HG03280 (cell line): ENCODE data around the gene ZNF516.

ENCODE experiments used
- ATAC-seq: cut with Tn5 transposase; IDR thresholded peaks from one replicate; pipeline ENCODE4 v1.9.1; 2021; ENCODE audit warnings: mild to moderate bottlenecking, moderate library complexity; ENCODE audit not compliant: unreplicated experiment

Gene ZNF516

DNA sequence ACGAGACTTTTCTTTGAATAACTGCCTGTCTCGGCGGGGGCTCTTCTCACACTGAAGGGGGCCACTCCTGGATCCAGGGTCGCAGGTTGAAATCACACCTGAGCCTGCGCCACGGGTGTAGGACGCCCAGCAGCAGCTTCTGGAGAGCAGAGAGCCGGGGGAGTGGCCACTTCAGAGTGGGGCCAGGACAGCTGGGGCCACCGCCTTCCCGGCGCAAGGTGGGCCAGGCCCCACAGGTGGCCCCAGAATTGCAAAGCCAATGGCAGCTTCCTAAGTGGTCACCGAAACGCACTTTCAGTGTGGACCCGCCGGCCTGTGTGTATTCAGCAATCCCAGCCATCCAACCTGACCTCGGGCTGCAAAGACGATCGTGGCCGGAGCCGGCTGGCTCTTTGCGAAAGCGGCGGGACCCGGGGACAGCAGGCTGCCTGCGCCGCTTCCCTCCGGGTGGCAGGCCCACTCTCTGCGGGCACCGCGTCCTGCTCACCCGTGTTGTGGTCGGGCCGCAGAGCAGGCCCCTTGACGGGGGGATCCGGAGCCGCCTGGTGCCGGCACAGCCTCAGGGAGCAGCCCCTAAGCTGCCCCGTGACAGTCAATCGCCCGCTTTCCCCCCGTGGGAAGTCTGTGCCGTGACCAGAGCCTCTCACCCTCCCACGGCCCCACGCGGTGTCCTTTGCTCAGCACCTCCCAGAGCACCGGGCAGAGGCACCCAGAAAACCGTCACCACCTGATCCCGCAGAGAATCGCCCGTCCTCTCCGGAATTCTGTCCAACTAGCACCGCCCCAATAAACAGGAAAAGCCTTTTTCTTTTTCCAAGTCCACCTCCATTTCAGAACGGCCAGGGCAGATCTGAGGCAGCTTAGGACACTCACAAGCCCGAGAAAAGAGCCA, 144.7 kb downstream of the ZNF516 start:
- no peak for ATAC-seq

DNA sequence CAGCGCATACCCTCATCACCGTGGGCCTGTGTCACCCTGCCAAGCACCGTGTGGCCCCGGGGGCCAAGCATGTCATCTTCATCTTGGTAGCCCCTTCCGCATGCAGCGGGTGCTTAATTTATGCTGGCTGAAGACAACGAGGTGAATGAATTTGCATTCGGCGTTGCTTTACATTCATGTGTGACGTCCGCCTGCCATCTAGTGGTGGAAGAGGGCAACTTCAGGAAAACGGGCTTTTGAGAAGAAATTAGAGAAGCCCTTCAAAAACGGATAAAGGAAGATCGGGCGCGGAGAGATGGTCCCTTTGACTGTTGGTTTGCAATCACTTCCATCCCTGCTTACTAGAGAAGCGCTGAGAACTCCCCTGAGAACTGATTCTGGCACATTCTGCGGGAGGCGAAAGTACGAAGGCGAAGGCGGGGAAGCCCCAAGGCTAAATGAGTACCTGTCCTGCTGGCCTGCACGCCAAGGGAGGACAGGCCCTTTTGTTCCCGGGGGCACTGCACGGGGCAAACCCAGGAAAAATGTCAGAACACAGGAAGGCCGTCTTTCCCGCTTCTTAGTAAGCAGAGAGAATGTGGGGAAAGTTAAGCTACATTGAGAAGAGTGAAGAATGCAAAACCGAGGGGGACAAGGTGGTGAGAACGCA, 145.9 kb downstream of the ZNF516 start:
- peak; percentile 66 for ATAC-seq

DNA sequence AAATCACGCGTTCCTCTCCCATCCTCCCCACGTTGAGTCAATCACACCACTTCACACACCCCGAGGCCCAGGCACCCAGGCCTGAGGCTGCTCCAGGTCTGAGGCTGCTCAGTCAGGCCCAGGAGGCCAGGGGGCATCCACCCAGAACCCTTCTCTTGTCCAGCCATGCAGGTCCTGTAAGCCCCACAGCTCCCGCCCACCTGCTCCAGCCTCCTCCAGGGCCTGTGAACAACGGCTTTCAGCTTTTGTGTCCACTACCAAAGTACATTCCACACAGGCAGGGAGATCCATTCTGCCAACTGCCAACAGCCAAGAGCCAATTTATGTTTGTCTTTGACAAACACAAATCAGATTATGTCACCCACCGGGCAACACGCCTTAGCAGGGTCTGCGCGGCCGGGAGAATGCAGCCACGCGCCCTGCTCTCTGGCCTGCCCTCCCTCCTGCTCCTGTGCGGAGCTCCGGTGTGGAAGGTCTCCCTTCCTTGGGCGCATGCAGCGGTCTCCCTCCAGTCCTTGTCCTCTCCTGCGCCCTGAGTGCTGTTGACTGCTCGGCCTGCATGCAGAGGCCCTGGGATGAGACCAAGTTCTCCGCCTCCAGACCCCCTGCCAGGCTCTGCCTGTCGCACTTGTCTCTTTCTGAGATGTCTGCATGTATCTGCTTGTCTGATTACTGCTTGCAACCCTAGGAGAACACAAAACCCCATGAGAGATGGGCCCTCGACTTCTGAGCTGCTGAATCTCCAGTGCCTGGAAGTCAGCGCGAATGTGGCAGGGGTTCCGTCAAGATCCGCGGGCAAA, 146.6 kb downstream of the ZNF516 start:
- ATAC-seq = no peak

DNA sequence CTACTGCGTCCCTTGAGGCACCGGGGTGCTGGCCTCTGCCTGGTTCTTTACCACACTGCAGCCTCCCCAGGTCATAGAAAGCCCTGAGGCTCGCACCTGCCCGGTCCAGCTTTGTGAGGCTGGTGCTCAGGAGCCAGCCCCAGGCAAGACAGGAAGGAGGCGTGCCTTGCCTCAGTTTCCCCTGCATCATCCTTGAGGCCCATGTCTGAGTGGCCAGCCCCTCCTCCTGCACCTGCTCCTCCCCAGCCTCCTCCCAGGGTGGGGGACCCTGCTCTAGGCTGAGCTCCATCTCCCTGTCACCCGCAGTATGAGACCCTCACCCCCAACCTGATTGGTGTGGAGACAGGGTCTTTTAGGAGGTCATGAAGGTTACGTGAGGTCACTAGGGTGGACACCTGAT, 147.7 kb downstream of the ZNF516 start:
- ATAC-seq = no peak

DNA sequence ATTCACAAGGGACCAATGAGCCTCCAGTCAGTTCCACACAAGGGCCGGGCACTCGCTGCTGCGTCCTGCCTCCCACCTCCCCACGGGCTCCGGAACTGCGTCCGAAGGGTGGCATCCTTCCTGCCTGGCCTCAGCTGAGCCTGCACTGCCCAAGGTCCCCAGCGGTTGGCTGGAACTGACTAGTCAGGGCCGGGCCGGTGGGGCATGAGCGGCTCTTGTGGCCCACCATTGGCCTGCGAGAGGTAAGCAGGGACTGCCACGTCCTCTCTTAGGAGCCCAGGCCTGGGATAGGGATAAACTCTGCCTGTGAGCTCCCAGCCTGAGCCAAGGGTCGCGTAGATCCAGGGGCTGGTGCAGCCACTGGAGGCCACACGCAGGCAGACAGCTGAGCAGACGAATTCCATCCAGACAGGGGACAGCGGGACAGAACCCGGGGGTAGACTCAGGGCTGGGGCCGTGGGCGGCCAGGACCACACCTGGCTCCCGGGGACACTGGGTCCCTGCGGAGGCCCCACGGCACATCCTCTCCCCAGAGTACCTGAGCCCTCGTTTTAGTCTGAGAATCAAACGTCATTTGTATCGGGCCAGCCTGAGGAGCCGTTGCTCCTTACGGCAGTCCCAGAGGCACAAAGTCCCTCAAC, 148.4 kb downstream of the ZNF516 start:
- no peak for ATAC-seq

DNA sequence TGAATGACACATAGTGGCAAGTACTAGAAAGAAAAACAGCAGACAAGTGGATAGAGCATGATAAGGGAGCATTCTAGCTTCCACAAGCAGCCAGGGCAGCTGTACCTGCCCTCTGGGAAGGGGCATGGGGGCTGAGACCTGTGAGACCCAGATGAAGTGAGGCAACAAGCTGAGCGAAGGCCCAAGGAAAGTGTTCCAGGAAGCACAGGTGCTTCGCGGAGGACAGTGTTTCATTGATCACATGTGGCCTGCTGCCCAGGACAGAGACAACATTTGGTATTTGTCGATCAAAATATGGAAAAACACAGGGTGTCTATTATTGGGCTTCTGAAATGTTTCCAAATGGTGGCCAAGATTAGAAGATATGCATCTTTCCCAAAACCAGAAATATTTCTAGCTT, 149.1 kb downstream of the ZNF516 start:
- no peak for ATAC-seq

DNA sequence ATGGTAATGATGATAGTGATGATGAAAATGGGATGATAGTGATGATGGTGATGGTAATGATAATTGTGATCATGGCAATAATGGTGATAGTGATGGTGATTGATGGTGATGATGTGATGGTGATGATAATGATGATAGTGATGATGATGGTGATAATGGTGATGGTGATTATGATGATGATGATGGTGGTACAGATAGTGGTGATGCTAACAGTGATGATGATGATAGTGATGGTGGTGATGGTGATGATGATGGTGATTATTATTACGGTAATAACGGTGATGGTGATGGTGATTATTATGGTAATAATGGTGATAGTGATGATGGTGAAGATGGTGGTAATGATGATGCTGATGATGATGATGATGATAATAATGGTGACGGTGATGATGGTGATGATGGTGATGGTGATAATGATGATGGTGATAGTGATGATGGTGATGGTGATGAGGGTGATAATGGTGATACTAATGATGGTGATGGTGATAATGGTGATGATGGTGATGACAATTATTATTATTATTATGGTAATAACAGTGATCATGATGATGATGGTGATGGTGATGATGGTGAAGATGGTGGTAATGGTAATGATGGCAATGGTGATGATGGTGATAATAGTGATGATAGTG, 151.0 kb downstream of the ZNF516 start:
- ATAC-seq = no peak

DNA sequence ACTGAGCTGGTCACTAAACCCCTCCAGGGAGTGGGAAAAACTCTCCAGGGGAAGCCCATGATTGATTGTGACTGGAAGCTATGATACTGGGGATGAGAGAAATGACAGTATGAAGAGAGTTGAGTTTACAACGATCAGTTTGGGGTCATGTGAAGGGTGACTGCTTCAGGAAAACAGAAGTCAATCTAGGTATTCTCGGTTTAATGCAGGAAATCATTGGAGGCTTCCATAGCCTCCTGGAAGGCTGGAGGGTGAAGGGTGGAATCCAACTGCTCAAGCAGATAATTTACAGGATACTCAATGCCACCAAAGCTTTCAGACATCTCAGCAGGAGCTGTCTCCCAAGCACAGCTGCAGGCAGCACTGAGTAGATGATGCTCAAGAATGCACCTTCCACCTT, 154.6 kb downstream of the ZNF516 start:
- no peak for ATAC-seq

DNA sequence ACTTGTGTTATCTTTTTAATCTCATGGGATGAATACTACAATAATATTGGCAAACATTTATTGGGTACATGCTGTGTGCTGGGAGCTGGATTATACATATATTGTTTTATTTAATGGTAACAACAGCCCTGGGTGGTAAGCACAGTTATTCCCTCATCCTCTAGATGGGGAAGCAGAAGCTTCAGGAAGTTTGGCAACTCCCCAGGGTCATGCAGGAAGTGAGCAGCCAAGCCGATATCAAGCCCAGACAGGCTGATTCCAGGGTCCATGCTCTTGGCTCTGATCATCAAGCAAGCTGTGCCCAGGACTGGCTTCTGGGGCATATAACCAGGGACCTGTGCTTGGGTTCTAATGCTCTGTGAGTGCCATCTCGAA, 155.8 kb downstream of the ZNF516 start:
- ATAC-seq = no peak

DNA sequence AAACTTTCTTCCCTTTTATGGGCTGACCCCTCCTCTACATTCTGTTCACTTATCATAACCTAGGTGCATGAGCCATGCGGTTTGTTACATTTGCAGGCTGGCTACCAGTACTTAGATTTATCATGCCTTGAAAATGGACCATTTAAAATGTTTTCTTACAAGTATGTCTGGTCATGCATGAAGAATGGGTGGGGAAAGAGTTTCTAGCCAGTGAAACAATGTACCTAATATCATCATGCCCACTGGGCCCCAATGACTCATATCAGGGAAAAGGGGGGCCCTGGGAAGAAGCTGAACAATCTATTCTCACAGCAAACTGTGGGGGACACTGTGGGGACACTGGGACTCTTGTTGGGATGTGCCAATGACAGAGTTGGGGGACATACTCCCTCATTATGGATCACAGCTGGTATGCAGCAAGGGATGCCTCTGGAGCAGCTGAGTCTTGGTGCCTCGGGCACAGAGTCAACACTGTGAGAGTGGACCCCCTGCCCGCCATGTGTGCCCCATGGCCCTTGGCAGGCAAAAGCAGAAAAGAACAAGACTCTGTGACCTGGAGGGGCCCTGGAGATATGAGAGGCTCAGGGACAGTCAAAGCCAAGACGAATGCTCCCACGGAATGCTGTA, 156.3 kb downstream of the ZNF516 start:
- ATAC-seq = no peak

DNA sequence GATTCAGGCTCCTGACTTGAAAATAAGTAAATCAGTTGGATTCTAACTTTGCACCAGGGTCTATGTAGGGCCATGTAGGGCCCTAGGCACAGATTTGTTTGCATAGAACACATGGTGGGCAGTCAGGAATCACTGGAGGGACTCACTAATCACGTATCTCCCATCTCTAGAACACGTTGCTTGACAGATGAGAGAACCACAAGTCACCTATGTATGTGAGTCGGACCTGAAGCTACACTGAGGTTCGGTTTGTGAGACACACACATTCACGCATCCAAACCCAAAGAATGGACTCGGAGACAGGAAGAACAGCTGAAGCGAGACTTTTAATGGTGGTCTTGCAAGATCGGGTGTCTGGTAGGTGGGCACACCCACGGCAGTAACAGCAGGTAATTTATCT, 157.0 kb downstream of the ZNF516 start:
- ATAC-seq = no peak

DNA sequence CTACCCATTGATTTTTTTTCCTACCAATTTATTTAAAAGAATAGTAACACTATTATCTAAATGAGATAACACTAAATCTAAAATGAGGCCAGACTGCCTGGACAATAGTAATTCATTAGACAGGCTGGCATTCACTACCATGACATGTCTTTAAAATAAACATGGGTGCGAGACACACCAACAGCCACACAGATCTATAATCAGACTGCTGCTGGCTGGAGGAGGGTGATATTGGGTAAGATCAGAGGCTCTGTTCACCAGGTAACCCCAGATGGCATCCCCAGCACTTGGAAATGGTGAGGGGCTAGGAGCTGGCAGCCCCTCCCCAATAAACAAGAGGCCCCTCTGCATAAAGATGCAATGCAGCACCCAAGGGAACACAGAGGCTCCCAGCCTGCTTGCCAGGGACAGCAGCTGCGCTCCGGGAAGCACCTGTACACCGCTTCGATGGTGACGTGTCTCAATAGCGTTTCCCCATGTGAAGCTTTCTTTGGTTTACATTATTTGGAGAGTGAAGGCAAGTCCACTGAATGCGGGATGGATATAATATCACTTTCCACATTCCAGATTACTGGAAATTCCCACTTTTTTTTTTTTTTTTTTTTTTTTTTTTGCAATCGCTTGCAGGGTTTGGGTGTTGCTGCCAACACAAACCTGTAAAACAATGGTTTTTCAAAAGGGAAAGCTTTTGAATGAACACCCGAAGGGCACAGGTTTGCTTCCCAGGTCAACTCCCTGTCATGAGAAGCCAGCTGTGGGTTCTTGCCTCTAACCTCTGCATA, 159.0 kb downstream of the ZNF516 start:
- no peak for ATAC-seq

DNA sequence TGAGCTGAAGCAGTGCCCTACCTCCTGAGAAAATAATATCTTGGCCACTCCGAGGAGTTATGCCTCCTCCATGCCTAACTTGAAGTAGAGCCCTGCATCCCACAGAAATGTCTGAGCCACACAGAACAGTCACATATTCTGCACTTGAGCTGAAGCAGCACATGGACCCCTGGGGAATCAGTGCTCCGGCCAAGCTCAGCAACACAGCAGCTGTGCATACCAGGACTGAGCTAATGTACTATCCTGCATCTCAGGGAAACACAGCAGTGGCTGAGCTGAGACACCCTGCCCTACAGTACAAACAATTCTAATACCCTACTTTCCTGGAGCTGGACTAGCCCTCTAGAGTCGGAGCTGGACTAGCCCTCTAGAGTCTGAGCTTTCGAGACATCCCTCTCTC, 166.9 kb downstream of the ZNF516 start:
- no peak for ATAC-seq

DNA sequence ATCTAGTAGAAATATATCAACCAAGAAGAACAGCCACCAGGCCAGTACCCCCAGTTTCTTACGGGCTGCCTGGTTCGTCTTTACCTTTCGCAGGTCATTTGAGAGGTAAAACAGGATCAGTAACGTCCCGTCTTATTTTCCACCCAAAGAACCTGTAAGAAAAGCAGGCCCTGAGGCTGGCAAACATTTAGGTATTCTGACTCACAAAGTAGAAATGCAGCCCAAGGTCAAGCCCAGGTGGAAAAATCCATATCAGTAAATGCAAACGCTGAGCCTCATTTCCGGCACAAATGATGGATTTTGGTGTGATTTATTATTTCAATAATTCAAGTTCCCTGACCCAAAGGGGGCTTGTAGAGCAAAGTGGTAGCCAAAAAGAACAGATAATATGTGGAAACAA, 171.2 kb downstream of the ZNF516 start:
- ATAC-seq = no peak

DNA sequence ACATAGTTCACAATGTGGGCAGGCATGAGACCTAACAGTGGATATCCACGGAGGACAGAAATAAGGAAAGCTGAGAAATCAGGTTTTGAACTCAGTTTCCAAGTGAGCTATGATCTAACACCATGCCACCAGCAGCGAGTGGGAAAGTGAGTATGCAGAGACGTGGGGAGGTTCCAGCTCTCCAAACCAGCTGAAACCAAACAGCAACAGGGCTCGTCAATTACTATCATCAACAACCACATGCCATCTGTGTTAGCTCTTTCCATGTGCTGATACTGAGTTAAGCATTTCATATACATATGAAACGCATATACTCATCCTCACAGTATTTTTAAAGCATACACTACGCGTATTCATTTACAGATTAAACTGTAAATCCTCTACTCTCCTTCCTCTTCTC, 172.4 kb downstream of the ZNF516 start:
- ATAC-seq = no peak

DNA sequence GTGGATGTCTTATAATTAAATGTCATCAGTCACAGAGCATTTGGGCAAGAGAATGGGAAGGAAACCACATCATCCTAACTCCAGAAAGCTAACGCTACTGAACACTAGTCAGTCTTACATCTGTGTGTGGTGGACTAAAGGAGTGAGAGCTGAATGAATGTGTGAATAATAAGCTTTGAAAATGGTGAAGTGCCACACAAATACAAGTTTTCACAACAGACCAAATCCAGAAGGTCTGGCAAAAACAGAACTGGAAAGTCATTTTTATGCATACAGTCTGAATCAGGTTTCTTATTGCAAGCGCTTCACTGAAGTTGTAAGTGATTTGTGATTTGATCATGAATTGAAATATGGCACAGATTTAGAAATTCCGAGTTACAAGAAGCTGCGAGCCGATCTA, 175.7 kb downstream of the ZNF516 start:
- ATAC-seq = no peak

DNA sequence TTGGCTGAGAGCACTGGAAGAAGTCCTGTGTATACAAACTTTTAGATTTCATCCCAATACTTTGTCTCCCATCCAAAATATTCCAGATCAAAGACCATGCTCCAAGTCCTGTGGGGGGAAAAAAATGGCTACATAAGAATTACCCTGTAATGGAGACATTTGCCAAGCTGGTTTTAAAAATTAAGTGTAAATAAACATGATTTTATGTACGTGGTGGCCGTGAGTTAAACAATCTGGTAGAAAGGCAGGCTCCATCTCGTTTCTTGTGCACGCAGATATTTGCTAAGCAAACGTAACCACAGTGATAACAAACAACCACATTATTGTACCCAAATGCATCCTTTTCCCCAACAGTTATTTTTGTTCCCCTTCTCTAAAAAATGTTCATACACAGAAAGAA, 176.4 kb downstream of the ZNF516 start:
- ATAC-seq = no peak

DNA sequence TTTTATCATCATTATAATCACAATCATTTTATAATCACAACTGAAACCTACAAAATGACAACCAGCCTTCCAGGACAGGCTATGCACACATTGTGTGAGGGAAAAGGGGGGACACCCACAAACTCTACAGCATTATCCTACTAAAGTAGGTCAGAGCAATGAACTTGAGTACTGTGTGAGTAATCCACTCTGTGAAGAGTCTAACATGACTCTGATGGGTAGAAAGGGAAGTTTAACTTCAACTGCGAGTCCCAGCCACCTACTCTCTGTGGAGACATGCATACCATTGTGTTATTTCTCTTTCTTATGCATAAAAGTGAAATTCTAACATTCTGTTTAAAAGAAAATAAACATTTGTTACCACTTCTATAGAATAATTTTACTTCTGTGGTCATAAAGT, 177.9 kb downstream of the ZNF516 start:
- ATAC-seq = no peak

DNA sequence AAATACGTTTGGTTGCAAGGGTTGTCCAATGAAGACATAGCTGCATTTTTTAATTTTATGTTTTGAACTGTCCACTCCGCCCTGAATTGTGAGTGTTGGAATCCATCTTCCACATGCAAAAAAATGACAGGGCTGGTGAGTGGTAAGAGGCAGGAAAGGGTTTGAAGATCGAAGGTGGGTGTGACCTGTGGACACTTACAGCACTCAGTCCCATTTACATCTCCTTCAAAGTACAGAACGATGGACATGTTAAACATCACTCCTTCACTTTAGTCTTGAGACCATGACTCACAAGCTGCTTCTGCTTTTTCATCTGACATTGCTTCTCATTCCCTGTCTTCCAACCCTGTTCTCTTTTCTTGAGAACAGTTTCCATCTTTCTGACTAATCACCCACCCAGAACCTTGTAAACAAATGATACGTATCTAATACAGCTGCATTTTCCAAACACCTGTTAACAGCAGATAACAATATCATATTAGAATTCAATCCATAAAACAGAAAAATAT, 179.3 kb downstream of the ZNF516 start:
- no peak for ATAC-seq
